GM21367 (cell line): ENCODE results near the gene YTHDF1.

Experiments
- ATAC-seq: cut with Tn5 transposase; IDR thresholded peaks from one replicate; pipeline ENCODE4 v1.9.1; 2021; ENCODE audit not compliant: unreplicated experiment

Gene YTHDF1

DNA sequence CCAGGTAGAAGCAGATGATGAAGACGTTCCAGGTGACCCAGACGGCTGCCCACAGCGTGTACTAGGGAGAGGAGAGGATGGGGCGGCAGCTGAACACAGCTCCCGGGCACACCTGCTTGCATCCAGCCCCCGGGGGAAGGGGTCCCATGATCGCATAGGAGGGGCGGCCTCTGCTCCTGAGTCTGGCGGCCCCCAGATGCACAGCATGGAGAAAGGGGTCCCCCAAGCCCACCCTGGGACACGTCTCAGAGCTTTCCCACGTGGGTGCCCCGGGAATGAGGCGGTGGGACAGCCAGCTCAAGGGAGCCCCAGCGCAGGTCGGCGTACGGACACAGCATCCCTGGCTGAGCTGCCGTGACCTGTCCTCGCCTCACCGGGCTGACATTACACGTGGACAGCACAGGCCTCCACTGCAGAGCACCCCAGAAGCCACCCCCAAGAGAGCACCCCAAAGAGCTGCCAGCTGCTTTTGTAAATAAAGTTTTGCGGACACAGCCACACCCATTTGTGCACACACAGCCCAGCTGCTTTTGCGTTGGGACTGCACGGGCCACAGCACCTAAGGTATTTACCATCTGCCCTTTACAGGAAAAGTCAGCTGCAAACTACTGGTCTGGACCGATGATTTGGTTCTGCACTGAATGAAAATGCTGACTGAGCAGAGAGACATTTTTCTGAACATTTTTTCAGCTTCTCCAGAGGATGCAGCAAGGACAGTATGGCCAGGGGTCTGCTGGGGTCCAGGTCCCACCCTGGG lies 33.1 kb upstream of the YTHDF1 start:
- ATAC-seq, result no peak

DNA sequence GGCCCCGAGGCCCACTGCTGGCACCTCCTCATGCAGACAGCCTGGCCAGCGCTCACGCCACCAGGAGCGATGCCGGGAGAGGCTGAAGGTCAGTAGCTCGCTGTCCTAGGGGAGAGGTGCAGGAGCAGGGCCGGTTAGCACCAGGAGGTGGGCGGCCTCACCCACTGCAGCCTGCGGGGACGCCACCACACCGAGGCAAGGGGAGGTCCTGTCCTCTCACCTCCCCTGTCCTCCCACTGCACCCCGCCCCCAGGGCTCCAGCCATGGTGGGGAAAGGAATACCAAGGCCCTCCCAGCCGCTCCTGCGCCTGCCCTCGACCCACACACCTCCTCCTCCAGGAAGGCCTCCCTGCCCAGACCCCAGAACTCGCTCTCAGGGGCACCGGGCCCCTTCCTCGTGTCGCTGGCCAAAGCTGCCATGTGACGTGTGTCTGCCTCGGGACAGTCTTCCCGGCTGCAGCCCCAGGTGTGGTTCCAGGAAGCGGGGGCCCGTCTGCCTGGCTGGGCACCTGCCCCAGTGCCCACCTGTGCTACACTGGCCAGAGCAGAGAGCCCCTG lies 31.8 kb upstream of the YTHDF1 start:
- ATAC-seq, result no peak

DNA sequence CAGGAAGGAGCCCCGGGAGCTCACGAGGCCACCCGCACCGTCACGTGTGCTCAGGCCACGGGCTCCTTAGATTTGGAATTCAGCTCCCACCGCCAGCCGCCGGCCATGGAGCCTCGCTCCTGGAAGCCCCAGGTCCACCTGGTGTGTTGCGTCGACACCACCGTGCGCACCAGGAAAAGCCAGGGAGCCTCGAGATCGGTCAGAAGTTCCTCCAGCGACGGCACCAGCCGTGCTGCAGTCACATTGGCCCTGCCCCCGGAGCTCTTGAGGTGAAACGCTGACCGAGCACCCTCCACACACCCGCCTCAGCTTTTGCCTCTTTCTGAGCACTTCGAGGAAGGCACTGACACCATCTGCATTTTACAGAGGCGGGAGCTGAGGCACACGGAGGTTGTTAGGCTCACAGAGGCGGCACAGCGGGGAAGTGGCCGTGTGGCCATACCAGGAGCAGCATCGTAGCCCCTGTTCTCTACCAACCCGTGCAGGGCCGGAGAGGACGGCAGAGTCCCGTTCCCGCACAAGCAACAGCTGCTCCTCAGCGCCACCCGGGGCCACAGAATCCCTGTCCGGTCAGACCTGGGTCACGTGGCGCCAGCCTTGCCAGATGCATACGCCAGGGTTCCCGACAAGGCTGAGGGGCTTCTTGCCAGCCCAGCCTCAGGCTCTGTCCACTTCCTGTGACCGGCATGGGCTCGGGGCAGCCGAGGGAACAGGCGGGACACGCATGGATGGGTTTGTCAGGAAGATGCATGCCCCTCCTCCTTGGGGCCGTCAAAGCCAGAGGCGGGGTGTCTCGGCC lies 30.8 kb upstream of the YTHDF1 start:
- no peak for ATAC-seq

DNA sequence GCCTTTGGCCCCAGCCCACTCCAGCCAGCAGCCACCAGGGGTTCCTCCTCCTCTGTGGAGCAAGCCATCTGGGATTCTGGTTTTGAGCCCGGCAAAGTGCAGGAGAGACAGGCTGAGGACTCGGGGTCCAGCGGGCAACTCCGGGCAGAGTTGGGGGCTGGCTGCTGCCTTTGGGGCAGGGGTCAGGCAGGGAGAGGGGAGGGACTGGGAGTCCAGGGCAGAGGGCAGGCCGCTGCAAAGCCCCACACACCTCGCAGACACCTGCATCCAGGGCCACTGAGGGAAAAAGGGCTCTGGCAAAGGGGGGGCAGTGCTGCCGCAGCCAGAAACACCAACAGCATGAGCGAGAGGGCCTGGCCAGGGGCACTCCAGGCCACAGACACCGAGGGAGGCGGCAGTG lies 28.5 kb upstream of the YTHDF1 start:
- no peak for ATAC-seq

DNA sequence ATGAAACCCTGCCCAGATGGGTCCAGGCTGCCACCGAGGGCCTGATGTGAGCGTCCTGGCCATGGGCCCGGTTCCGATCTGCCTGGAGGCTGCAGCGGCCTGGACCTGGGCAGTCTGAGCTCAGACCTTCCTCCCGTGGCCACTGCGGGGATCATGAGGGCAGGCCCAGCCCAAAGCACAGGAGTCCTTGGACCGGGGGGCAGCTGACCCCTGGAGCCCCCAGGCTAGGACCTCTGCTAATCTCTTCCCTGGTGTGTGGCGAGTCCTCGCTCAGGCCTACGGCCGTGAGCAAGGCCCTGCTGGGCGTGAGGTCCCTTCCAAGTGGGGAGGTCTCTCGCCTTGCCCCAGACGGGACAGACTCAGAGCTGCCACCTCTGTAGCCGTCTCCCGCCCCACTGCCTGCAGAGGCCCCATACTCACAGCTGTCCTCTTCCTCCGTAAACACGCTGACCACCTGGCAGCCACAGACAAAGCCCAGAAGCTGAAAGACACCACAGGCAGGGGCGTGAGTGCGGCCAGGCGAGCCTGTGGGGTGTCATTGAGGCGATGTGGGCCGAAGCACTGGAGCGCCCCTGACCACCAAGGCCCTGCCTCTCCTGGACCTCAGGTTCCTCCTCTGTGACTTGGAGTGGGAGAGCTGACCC lies 27.8 kb upstream of the YTHDF1 start:
- ATAC-seq, result no peak

DNA sequence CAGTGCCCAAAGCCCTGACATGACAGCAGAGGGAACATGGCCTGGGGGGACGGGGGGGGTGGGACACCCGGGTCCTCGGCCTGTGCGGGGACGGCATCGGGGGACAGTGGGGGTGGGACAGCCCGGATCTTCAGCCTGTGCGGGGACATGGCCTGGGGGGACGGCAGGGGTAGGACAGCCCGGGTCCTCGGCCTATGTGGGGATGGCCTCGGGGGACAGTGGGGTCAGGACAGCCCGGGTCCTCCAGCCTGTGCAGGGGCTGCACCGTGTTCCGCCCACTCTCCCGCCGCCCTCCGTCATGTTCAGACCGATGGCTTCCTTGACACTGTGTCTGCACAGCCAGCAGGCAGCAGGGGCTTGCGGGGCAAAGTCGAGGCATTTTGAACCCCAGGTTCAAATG lies 26.8 kb upstream of the YTHDF1 start:
- ATAC-seq, result no peak

DNA sequence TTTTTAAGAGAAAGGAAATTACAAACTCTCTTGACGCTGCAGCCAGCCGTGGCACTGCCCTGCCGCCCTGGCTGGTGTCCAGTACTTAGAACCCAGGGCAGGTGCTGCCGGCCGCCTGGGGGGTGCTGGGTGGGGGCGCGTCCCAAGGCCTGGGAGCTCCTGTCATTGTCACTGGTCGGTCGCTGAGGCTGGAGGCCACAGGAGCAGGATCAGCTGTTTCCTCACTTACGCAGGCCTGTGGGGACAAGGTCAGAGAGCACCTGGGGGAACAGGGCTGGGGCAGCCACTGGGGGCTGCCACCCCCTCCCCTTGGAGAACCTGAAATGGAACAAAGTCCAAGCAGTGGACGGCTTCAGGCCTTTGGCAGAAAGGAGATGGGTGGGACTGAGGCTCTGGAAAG lies 25.3 kb upstream of the YTHDF1 start:
- ATAC-seq, result no peak

DNA sequence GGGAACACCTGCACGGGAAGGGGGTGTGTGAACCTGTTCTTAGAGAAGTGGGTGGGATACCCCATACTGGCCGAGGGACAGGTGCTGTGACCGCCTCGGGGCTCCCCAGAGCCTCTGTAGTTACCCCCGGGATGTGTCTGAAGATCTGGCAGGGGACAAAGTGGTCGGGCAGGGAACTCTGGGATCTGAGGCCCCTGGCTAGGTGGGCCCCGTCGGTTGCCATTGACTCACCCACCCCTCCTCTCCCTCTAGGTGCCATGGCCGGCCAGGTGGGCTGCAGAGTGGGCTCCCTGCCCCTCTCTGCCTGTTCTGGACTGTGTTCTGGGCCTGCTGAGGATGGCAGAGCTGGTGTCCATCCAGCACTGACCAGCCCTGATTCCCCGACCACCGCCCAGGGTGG lies 24.1 kb upstream of the YTHDF1 start:
- no peak for ATAC-seq

DNA sequence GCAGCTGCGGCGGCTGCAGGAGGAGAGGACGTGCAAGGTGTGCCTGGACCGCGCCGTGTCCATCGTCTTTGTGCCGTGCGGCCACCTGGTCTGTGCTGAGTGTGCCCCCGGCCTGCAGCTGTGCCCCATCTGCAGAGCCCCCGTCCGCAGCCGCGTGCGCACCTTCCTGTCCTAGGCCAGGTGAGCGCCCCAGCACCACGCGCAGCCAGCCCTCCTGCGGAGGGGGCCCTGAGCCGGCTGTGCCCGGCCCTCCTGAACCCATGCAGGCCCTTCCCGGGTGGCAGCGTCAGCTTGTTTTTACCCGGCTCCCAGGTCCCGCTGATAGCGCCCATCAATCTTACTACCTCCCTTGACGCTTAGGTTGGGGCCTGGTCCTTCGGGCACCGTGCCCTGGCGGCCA lies 23.5 kb upstream of the YTHDF1 start:
- ATAC-seq, result no peak

DNA sequence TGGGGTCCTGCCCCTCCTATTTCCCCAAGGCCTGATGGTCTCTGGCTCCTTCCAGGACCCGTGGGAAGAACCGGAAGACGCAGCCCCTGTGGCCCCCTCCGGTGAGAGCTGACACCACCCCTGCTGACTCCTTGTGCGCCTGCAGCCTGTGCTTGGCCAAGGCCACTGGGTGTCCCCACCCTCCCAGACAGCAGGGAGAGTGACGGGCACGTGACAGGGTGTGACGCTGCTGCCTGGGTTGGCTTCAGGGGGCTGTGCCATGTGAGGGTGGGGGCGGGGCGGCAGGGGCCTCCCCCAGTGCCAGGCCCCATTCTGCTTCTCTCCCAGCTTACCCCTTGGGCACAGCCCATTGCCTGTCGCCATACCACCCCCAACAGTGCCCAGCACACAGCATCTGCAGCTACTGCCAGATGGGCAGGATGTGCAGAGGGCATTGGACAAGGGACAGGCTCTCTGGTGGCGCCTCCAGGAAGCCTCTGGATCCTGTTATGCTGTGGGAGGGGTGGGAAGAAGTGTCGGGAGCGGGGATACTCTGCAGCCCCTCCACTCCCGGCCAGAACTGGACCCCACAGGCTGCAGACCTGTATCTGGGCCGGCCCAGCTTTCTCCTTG lies 22.7 kb upstream of the YTHDF1 start:
- no peak for ATAC-seq

DNA sequence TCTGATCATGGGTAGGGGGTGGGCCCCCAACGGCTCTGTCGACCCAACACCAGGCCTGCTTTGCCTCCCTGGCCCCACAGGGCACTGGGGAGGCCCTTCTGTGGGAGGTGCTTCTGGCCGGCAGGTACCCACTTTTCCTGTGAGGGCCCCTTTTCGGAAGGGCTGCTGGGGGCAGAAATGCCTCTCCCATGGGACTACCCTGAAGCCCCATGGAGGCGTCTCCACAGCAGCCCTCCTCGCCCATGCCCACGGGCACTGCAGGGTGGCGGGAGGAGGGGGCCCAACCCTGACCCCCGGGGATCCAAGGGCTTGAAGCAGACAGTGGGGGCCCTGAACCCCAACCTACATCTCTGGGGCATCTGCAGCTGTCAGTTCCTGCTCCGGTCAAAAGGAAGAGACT lies 22.1 kb upstream of the YTHDF1 start:
- ATAC-seq, result no peak

DNA sequence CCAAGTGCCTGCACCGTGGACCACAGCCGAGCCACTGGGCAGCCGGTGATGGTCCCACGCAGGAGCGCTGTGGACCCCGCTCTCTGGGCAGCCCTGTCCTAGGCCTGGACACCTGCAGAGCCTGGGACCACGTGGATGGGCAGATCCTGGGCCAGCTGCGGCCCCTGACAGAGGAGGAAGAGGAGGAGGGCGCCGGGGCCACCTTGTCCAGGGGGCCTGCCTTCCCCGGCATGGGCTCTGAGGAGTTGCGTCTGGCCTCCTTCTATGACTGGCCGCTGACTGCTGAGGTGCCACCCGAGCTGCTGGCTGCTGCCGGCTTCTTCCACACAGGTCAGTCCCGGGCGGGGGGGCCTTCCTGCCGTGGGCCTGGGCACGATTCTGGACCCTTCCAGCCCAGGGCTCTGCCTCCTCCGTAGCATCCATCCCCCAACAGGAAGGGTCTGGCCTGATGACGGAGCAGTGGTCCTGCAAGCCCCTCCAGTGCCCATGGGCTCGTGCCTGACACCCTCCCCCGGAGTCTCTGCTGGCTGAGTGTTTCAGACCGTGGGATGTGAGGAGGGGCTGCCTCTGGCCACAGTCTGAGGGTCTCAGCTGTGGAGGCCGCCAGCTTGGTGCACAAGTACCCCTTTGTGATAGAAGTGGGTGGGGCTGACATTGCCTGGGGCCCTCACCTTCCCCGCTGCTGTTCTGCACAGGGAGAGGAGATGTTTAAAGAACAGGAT lies 20.3 kb upstream of the YTHDF1 start:
- no peak for ATAC-seq

DNA sequence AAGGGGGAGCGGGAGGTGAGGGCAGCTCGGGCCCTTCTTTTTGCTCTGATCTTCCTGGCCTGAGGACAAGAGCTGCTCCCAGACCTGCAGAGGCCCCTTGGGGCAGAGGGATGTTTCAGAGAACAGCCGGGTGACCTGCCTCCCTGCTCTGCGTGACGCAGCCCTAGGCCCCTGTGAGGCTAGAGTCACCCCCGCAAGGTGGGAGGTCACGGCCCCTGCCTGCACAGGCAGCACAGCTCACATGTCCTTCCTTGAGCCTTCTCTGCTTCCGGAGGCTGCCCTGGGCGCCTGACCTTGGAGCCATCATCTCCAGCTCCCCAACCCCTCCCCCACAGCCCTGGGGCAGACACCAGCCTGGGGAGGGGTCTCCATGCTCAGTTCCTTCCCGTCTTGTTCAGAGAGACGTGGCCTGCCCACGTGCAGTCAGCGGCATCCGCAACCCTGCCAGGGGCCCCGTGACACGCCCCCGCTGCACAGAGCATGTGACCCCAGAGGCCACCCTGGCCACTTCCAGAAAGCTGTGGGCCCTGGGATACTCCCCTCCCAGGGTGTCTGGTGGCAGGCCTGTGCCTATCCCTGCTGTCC lies 19.6 kb upstream of the YTHDF1 start, which contains the start of gene BIRC7:
Gene BIRC7 (plus strand): TSS at position 507 of the 585 bp plus-strand sequence. CDS start 192 bp downstream, outside the sequence.
- no peak for ATAC-seq

DNA sequence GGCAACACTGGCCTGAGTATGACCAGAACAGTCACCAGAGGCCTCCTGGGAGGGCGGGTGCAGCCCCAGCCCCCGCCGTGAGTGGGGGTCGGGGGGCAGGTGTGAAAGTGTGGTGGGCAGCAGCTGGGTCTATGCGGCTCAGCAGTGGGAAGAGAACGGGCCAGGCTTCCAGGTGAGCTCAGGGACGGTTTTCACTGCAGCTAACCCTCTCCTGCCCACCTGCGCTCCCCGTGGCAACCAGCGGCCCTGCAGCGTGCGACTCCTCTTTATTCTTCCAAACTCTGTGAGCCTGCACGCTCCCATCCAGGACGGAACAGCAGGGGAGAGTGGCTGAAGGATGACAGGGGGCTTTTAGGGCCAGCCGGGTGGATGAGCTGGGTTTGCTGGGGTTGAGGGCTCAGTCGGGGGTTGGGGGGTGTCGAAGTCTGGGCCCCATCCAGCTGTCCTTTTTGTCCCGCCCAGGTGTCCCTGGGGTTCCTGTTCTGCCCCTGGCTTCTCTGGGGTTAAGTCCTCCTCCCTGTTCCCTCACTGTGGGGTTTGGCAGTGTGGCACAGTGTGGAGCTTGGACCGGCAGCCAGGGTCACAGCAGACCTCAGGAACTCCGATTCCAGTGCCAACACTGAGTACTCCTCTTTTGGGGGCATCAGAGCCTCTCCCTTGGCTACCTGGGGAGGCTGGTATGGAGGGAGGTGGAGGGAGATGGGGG lies 18.9 kb upstream of the YTHDF1 start:
- no peak for ATAC-seq

DNA sequence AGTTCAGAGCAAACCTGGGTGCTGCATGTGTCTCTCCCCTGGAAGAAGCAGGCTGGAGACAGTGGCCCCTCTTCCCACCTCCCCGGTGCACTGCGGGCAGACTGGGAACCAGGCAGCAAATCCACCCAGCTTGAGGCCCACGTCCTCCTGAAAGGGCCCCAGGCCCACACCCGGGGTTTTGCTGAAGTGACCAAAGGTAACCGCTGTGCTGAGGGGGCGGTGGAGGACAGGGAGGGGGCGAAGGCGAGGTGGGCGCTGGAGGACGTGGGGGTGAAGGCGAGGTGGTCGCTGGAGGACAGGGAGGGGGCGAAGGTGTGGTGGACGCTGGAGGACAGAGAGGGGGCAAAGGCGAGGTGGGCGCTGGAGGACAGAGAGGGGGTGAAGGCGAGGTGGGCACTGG lies 18.0 kb upstream of the YTHDF1 start:
- ATAC-seq, result no peak

DNA sequence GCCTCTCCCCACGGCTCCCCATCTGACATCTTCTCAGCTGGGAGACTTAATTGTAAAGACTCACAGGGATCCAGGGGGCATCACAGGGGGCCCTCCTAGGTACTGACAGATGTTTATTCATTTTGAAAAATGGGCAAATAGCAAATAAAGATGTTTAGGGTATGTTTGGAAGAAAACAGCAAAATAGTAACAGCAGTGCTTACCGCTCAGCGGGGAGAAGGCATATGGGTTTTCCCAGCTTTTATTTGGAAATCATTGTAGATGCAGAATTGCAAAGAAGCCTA lies 17.1 kb upstream of the YTHDF1 start:
- no peak for ATAC-seq

DNA sequence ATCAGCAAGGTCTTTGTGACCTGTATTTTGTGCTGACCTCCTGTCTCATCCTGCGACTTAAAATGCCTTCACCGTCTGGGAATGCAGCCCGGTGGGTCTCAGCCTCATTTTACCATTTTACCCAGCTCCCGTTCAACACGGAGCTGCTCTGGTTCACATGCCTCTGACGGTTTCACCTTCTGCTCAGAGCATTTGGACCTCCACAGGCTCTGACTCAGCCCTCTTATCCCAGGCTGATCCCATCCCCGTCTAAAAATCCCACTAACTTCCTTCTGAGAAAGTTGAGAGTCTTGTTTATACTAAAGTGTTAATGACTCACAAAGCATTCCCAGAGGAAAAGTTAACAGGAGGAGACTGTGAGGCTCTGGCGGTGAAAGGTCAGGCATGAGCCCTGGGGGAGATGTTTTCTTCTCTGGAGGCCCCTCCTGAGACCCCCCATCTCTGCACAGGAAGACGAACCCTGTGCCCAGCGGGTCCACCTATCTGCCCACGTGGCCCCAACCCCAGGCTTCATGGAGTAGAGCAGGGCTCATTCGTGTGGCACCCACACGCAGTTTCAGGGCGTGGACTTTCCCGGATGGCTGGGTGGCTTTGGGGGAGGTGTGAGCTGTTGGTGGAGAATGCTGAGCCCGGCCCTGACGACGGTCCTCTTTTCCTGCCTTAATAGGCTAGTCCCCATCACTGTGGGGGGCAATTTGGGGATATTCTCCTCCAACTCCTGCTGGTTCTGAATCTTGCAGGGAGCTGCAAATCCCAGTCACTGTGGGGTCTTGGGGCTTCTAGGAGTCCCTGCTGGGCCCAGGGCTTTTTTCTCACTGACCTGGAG lies 16.5 kb upstream of the YTHDF1 start:
- ATAC-seq, result no peak

DNA sequence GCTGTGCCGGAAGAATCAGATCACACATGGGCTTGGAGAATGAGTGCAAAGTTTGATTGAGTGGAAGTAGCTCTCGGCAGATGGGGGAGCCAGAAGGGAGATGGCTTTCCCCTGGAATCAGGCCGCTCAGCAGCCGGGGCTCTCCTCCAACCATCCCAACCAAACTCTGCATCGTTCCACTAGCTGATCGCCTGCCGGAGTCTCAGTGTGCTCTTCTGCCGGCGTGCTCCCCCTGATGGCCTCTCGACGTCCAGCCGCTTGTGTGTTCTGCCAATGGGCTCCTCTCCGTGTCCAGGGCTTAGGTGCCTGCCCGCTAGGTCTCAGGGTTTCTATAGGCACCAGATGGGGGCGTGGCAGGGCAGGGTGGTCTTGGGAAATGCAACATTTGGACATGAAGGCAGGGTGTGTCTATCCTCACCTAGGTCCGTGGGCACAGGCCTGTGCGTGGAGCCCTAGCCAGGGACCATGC lies 14.9 kb upstream of the YTHDF1 start:
- no peak for ATAC-seq

DNA sequence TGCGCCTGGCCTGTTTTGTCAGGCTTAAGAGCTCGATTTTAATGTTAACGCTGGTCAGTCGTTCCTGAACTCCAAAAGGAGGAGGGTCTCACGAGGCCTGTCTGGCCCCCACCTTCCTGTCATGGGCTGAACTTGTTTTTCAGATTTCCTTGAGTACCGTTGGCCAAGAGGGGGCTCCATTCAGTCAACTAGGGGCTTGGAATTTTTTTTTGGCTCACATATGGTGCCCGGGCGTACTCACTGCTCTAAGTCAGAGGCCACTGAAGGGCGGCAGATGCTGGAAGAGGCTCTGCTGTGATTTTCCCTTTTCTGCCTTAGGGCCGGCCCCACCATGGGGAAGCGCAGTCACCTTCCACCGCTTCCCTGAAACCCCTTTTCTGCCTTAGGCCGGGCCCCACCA lies 12.9 kb upstream of the YTHDF1 start:
- ATAC-seq, result no peak
